K562 (cell line): Measurements from ENCODE around the gene NDUFAF2. TPM values are rescaled to one million over a fixed set of nuclear protein-coding genes. Genes with fewer than 3 reads are reported as not detected.

Experiments used
- E2F1 ChIP-seq: sonication (generic); formaldehyde crosslinking; IDR thresholded peaks from 2 replicates; pipeline ENCODE4 v1.8.1; 2023; ENCODE audit warnings: mild to moderate bottlenecking, missing genetic modification reagents, moderate library complexity
- E2F6 ChIP-seq, 2 experiments: IDR thresholded peaks; 2 replicates each; pipeline ENCODE4 v1.6.1; 2011; ENCODE audit warnings: borderline replicate concordance in 1 of 2, control low read depth in 1 of 2, low read depth in 1 of 2, low read length in 1 of 2, mild to moderate bottlenecking in 1 of 2, mixed read lengths in 1 of 2, moderate library complexity in 1 of 2; ENCODE audit not compliant: insufficient read depth in 1 of 2, insufficient read length in 1 of 2, poor library complexity in 1 of 2, severe bottlenecking in 1 of 2; ENCODE audit errors: extremely low read depth in 1 of 2
- FOXM1 ChIP-seq, 2 experiments: fragments of 450-650 bp in 1 of 2; sonication (generic) in 1 of 2; formaldehyde crosslinking in 1 of 2; IDR thresholded peaks; 2 replicates each; pipeline versions ENCODE4 v1.6.1 to v1.9.0; 2017 to 2022; ENCODE audit warnings: low read depth in 2 of 2, mild to moderate bottlenecking in 2 of 2, missing genetic modification reagents in 1 of 2, moderate library complexity in 1 of 2
- HDGF ChIP-seq: fragments of 450-650 bp; IDR thresholded peaks from 2 replicates; pipeline ENCODE4 v1.6.1; 2016
- KLF16 ChIP-seq: IDR thresholded peaks from 2 replicates; pipeline ENCODE4 v1.6.1; 2016; ENCODE audit warnings: antibody characterized with exemption
- LARP7 ChIP-seq: fragments of 450-650 bp; IDR thresholded peaks from 2 replicates; pipeline ENCODE4 v1.6.1; 2016
- MLX ChIP-seq, 2 experiments: fragments of 450-650 bp in 1 of 2; sonication (generic) in 1 of 2; formaldehyde crosslinking; conservative IDR thresholded peaks; 2 replicates each; pipeline versions ENCODE4 v1.4.0 to v1.8.1; 2020 to 2022; ENCODE audit warnings: mild to moderate bottlenecking in 1 of 2, missing genetic modification reagents in 1 of 2
- MNT ChIP-seq, 2 experiments: fragments of 450-650 bp; conservative IDR thresholded peaks; 2 replicates each; pipeline ENCODE4 v1.6.1; 2017; ENCODE audit warnings: mild to moderate bottlenecking in 2 of 2, moderate library complexity in 2 of 2
- PHTF2 ChIP-seq: fragments of 250-450 bp; sonication (Bioruptor Pico); IDR thresholded peaks from 2 replicates; pipeline ENCODE4 v1.5.0; 2021; ENCODE audit warnings: mild to moderate bottlenecking
- PKNOX1 ChIP-seq: fragments of 450-650 bp; IDR thresholded peaks from 2 replicates; pipeline ENCODE4 v1.6.1; 2016
- PRPF4 ChIP-seq: fragments of 200-400 bp; formaldehyde crosslinking; IDR thresholded peaks from one replicate; pipeline ENCODE4 v1.6.1; 2017; ENCODE audit warnings: low read length, low read depth, mild to moderate bottlenecking; ENCODE audit not compliant: insufficient read depth, poor library complexity, severe bottlenecking
- RB1 ChIP-seq: fragments of 450-650 bp; IDR thresholded peaks from 2 replicates; pipeline ENCODE4 v1.6.1; 2017; ENCODE audit warnings: low read depth, mild to moderate bottlenecking
- RBM34 ChIP-seq: fragments of 200-400 bp; formaldehyde crosslinking; IDR thresholded peaks from 2 replicates; pipeline ENCODE4 v1.6.1; 2018; ENCODE audit warnings: low read length, borderline replicate concordance; ENCODE audit not compliant: insufficient read depth
- TAF15 ChIP-seq: fragments of 200-400 bp; formaldehyde crosslinking; IDR thresholded peaks from 2 replicates; pipeline ENCODE4 v1.6.1; 2017; ENCODE audit warnings: mild to moderate bottlenecking, low read depth, low read length, moderate library complexity
- TARDBP ChIP-seq: fragments of 450-650 bp; IDR thresholded peaks from 2 replicates; pipeline ENCODE4 v1.6.1; 2016
- TFAM ChIP-seq: fragments of 250-450 bp; sonication (Bioruptor Pico); conservative IDR thresholded peaks from 2 replicates; pipeline ENCODE4 v1.5.0; 2021; ENCODE audit warnings: mild to moderate bottlenecking, moderate library complexity
- TOE1 ChIP-seq, 2 experiments: fragments of 450-650 bp in 1 of 2; sonication (generic) in 1 of 2; formaldehyde crosslinking in 1 of 2; IDR thresholded peaks; 2 replicates each; pipeline versions ENCODE4 v1.7.1 to v1.8.0; 2016 to 2022; ENCODE audit warnings: borderline replicate concordance in 2 of 2, mild to moderate bottlenecking in 2 of 2, antibody characterized with exemption in 1 of 2, inconsistent platforms in 1 of 2, low read depth in 1 of 2, missing genetic modification reagents in 1 of 2, moderate library complexity in 1 of 2
- USF1 ChIP-seq: sonication (generic); formaldehyde crosslinking; IDR thresholded peaks from 2 replicates; pipeline ENCODE4 v1.9.0; 2022; ENCODE audit warnings: mild to moderate bottlenecking, missing genetic modification reagents
- ZBTB2 ChIP-seq: fragments of 450-650 bp; IDR thresholded peaks from 2 replicates; pipeline ENCODE4 v1.6.1; 2016; ENCODE audit warnings: antibody characterized with exemption
- polyA plus RNA-seq, 8 experiments: library from polyadenylated mRNA; depleted of rRNA in 4 of 8; stranded (reverse) in 5 of 8; unstranded in 3 of 8; fragments of >200 nt; fragmentation: Nextera tagmentation in 2 of 8; fragmentation: Illumina TruSeq in 1 of 8; extraction: Ambion mirVana in 2 of 8; extraction: Trizol in 1 of 8; gene quantifications; 2 replicates each; pipeline versions ENCODE4 v1.2.1 to v1.2.3, GENCODE V29; 2011 to 2014; ENCODE audit warnings: inconsistent platforms in 1 of 8, missing spikeins in 1 of 8
- total RNA-seq, 7 experiments: library from RNA; depleted of rRNA in 6 of 7; stranded (reverse); fragments of >200 nt in 6 of 7; fragmentation: Illumina TruSeq in 2 of 7; extraction: Trizol in 2 of 7; gene quantifications; 2 replicates each; pipeline versions ENCODE4 v1.2.1 to v1.2.3, GENCODE V29; 2011 to 2021; ENCODE audit warnings: low replicate concordance in 1 of 7

The NDUFAF2 gene
- total and polyA plus RNA-seq, 9 of the 15 experiments (the other 6 are each of a cell fraction or from before 2014, with no cell fraction given): 56.0 to 155 (median 95.9) TPM

GRCh38 chr5:60978968-60979367, 34.0 kb downstream of the NDUFAF2 start (continued):
- peak in 1 of 2 experiments; percentile 6 for TF ChIP-seq E2F6 (IDR thresholded peaks at IDR 0.05; ENCODE audit: borderline replicate concordance in 1 of 2, extremely low read depth in 1 of 2, insufficient read depth in 1 of 2, insufficient read length in 1 of 2, low read depth in 1 of 2, low read length in 1 of 2, poor library complexity in 1 of 2, severe bottlenecking in 1 of 2)
- 0 out of 4 replicates have a peak, but pooled peaks of 1 of the 2 experiments have one; percentile 22 for TF ChIP-seq MNT (conservative IDR thresholded peaks at IDR 0.05)
- peak; percentile 88 for TF ChIP-seq FOXM1 (IDR thresholded peaks at IDR 0.05; ENCODE audit: low read depth)
- no peak for TF ChIP-seq FOXM1 (CRISPR knock-in tag; IDR thresholded peaks at IDR 0.05; ENCODE audit: low read depth)
- no peak for TF ChIP-seq HDGF
- TF ChIP-seq E2F1 (CRISPR knock-in tag): no peak
- peak; percentile 37; the same call in 1 of the 2 replicates for TF ChIP-seq RB1
- TF ChIP-seq RBM34: no peak
- no peak for TF ChIP-seq PRPF4
- no peak for TF ChIP-seq PHTF2 (CRISPR knock-in tag)
- peak; percentile 29; the same call in 1 of the 2 replicates for TF ChIP-seq ZBTB2
- TF ChIP-seq LARP7: no peak
- no peak for TF ChIP-seq TOE1 (IDR thresholded peaks at IDR 0.05; ENCODE audit: borderline replicate concordance)
- no peak for TF ChIP-seq TOE1 (CRISPR knock-in tag; IDR thresholded peaks at IDR 0.05; ENCODE audit: borderline replicate concordance, low read depth)
- TF ChIP-seq TARDBP: 0 out of 2 replicates have a peak, but pooled peaks have one; percentile 25
- no peak for TF ChIP-seq MLX (CRISPR knock-in tag; conservative IDR thresholded peaks at IDR 0.05)
- TF ChIP-seq USF1 (CRISPR knock-in tag): no peak
- peak; percentile 94 for TF ChIP-seq KLF16
- TF ChIP-seq PKNOX1: peak; percentile 67
- TF ChIP-seq TFAM (CRISPR knock-in tag): no peak
- TF ChIP-seq TAF15: no peak
